Stimulated activated CD4-positive, alpha-beta T cell treated with anti-CD3 and anti-CD28 coated beads, Interleukin-1b, Interleukin-23, amount 100 ng/mL, for 48 hours (primary cell): ENCODE measurements around the gene SEMA3G.

Experiments used
- DNase-seq: peaks from one replicate; pipeline ENCODE4 v3.0.0-alpha.2; 2020

The SEMA3G gene

DNA sequence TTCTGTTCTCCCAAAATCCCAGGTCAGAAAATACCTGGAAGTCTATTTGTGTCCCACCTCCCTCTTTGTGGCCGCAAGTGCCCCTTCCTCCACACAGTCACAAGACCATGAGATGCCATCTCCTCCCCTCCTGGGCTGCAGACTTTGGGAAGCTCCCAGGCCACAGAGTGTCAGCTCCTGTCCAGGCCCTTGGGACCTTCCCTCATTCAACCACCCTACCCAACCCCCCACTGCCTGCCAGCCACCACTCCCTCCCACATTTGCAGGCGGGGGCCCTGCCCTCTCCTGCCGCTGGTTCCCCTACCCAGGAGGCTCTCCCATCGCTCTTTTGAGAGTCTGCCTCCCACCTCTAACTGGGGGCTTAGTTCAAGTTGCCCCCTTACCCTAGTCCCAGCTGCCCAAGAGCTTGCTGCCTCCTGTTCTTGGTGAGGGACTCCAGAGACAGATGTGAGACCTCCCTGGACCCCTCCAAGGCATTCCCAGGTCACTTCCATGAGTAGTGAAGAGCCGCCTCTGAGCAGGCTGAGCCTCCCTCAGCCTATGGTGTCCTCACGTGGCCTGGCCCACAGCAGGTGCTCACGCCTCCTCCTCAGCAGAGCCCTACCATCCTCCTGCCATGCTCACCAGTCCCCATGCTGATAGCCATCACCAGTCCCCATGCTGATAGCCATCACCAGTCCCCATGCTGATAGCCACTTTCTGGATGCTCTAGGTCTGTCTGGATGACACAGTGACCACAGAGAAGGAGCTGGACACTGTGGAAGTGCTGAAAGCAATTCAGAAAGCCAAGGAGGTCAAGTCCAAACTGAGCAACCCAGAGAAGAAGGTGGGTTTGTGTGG, 34.4 kb upstream of the SEMA3G start:
- DNase-seq = no peak

DNA sequence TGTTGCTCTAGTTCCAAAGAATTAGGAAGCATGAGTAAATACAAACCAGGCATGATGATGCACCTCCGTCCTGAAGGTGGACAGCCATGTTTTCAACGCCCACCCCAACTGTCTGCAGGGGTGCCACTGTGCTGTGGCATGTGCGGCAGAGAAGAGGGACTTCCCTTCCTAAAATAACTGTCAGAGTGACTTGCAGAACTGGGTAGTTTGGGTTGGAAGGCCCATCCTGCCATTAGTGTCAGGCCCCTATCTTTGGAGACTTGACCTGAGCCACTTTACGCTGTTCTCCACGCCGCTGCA, 32.8 kb upstream of the SEMA3G start:
- DNase-seq = no peak

DNA sequence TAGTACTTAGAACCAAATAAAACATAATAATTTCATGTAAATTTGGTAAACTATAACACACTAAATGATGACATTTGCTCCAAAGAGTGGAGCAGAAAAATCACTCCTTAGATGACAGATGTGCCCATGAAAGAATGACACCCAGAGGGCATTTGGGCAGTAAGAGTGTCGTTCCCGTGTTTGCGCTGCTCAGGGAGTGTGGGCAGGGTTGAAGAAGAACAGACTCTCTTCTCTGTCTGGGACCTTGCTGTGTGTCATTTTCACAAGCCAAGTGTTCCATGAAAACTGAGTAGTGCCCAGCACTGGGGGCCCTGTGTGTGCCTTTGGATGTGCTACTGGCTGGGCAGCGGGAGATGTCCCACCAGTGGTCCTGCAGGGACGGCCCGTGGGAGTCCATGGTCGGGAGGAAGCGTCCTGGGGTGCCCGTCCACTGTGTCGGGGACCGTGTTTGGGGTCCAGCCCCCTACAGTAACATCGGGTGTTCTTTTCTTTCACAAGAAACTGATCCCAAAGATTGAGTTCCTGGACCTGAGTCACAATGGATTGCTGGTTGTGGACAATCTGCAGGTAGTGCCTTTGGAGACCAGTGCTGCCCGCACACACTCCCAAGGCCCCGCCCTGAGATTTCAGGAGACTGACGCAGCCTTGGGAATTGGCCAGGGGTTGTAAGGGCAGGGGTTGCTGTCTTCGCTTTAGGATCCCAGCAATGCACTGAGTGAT, 32.3 kb upstream of the SEMA3G start:
- DNase-seq = no peak

DNA sequence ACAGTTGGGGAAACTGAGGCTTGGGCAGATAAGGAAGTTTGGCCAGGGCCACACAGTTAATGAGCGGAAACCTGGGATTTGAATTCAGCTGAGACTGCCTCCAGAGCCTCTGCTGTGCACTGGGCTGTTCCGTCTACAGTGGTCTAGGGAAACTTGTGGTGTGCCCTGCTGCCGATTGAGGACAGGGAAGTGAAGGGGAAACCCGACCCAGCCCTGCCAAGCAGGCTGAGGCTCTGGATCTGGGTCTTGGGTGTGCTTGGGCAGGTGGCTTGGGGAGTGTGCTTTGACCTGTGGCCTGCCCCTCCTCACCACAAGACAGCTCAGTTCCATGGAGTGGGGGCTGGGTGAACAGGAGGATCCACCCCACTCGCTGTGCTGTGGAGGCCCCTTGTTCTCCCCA, 28.1 kb upstream of the SEMA3G start:
- DNase-seq = no peak

DNA sequence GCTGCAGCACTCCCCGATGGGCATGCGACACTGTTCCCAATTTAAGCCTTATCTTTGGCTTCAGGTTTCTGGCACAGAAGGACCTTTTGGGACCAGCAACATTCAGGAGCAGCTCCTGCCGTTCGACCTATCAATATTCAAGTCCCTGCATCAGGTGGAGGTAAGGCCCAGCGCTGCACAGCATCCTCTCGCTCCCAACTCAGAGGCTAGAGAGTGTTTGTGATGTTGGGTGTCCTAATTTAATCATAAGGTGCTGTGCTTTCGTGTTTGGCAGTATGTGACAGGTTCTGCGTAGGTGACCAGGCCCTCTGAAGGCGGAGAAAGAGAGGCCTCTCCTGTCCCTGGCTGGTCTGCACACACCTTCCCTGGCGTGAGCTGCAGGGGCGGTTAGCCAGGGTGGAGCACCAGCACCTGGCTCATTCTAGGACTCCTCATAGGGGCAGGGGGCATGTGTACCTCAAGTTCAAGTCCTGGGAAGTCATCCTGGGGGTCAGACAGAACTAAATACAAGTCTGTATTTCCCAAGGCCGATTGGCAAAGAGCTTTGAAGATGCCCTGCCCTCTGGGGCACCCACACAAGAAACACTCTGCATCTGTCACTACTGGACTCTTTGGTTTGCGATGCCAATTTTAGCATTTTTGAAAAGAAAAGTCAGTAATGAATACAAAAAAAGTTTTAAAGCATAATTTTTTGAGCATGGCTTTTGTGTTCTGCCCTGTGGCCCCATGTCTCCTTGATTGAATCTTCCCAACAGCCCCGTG, 27.5 kb upstream of the SEMA3G start:
- no peak for DNase-seq

DNA sequence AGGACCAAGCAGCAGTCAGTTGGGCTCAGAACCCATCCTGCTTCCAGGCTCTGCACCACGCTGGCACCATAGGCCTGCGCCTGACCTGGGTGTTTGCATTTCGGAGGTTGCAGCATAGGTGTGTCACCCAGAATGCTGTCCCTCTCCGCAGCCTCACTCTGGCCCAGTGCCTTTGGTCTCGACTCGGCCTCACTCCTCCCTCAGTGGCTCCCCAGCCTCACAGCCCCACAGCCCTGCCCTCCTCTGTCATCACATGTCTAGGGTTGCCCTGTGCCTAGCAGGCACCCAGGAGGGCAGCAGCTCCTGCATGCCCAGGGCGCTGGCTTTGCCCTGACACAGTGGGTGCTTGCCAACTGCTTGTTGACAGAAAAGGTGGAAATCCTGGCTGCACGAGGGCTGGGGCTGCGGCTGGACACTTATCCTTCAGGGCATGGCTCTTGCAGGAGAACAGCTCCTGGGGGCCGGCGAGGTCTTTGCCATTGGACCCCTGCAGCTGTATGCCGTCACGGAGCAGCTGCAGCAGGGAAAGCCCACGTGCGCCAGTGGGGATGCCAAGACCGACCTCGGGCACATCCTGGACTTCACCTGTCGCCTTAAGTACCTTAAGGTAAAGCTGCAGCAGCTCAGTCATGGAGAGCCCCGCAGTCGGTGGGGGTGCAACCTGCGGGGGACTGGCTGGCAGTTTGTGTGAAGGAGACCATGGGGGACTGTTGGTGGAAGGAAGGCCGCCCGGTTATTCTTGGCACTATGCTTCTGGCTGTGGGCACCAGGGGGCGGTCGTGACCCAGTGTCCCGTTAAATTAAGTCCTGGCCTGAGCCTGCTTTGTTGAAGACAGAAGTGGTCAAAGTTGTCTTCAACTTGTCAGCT, 26.7 kb upstream of the SEMA3G start:
- DNase-seq = no peak

DNA sequence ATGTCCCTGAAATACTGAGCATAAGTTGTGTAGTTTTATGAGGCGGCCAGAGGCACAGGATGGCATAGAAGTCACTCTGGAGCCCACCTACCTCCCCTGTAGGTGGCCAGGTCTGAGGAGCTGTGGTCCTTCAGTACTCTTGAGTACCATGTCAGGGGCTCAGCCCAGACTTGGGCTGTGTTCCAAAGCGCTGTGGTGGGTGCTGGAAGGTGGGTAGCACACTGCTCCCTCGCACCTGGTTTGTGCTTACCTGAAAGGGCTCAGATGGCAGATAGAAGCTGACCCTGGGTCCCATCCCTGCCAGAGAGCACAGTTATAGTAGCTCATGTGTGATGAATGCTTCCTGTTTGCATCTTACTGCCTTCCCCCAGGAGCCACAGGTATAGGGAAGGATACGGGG, 26.0 kb upstream of the SEMA3G start:
- DNase-seq = no peak

DNA sequence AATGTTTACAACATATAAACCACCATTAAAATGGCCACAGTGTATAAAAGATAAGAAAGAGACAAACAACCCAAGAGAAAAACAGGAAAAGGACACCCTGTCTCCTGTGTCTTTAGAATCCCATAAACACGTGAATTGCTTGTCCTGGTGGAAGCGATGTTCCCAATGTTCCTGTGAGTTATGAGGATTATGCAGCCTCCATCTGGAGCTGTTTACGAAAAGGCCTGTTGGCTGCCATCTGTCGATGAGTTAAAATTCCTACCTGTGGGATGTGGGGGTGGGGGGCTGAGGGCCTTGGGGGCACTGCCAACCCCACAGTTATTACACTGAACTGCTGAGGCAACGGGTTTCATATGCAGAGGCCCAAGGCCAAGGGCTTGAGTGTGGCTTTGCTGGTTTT, 24.1 kb upstream of the SEMA3G start:
- DNase-seq = no peak

DNA sequence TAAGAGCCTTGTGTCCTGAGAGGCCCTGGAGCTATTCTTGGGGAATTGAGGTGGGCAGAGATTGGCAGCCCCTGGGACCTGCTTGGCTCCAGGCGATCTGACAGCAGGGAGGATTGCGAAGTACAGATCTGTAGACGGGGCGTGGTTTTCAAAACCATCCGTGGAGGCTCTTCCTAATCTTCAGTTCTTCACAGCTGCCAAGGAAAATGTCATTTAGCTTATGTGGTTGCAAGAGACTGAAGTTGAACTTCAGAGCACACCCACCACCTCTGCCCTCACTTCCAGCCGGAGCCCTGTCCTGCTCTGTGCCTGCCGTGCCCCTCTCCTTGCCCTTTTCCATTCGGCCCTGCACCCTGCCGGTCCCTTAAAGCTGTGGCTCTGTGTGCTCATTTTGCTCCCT, 23.4 kb upstream of the SEMA3G start:
- no peak for DNase-seq

DNA sequence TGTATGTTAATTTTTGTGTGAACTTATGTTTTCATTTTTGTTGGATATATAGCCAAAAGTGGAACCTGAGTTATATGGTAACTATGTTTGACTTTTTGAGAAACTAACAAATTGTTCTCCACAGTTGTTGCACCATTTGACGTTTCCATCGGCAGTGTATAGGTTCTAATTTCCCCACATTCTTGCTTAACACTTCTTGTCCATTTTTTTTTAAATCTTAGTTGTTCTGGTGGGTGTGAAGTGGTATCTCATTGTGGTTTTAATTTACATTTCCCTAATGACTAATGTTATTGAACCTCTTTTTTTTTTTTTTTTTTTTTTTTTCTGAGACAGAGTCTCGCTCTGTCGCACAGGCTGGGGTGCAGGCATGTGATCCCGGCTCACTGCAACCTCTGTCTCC, 18.5 kb upstream of the SEMA3G start:
- DNase-seq = no peak

DNA sequence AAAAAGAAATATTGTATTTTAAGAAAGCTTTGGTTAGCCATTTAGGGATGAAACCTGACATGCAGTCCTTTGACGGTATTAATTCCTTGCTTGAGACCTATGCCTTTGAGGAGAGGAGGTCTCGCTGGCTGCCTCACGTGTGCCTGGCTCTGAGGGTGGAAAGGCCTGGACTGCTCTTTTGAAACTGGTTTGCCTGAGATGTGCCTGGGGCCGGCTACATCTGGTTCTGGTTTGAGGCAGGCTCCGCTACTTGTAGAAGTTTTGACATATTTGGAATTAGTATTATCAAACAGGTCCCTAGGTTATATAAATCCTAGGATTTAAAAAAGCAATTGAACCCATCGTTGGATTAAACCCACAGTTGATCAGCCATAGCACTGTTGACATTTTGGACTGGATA, 17.0 kb upstream of the SEMA3G start:
- no peak for DNase-seq

DNA sequence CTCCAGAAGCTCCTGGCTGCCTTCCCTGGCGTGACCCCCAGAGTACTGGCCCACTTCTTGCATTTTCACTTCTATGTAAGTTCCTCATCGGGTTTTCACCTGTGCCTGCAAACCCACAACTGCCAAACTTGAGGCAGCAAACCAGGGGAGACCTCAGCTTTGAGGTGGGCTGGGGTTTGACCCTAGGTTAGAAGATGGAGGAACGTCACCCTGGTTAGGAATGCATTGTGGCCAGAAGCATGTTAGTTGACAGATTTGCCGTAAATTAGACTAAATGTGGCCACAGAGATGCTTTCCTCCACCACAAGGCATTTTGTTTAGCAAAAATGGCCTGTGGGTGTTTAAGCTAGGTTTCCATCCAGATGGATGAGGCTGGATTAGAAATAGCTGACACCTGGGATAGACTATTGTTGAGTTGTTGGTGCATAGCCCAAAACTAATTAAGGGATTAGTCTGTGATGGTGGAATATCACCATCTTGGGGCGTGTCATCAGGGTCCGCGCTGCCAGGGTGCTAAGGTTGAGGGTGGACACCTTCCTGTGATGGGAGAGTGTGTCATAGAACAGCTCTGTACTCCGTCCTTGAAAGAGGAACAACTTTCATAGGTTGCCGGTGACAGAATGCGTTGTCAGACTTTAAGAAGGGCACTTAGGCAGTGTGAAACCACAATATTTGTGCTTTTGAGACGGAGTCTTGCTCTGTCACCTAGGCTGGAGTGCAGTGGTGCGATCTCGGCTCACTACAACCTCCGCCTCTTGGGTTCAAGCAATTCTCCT, 14.1 kb upstream of the SEMA3G start:
- DNase-seq = no peak

DNA sequence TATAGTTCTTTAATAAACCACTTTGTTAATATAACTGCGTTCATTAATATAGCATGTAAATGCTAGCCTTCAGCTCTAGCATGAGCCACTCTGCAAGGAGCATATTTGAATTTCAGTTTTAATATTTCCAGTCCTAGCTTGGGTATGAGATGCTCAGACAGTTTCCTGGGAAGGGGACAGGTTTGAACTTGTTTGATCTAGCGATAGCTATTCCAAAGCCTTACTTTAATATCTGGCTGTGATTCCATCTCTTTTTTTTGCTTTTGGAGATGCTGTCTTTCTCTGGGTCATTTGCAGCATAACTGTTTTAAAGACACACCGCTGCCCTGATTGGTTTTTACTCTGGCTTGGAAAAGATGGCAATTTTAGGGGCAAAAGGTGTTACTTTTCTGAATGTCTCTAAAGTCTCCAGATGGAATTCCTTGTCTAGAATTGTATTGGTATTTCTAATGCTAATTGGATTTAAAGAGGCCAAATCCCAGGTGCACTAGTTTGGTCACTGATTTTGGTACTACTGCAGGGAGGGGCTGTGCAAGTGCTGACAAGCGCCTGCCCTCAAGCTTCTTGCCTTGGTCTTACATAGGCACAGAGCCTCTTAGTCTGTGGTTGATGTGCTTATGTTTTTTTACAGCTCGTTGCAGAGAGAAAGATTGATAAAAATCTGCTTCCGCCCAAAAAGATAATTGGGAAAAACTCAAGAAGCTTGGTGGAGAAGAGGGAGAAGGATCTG, 13.3 kb upstream of the SEMA3G start:
- DNase-seq = no peak

DNA sequence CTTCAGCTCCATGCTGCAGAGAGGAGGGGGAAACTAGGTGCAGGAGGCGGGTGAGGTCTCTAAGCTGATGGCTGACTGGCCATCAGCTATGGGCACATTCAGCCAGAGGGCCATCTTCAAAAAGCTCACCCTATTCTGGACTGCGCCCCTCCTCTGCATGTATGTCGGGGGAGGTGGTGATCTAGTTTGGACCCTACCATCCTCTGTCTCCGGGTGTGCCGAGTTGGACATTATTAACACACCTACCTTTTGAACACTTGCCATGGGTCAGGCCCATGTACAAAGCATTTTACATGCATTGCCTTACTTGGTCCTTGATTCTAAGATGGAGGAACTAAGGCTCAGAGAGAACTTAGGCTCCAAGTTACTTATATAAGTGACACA, 11.9 kb upstream of the SEMA3G start:
- DNase-seq = no peak

DNA sequence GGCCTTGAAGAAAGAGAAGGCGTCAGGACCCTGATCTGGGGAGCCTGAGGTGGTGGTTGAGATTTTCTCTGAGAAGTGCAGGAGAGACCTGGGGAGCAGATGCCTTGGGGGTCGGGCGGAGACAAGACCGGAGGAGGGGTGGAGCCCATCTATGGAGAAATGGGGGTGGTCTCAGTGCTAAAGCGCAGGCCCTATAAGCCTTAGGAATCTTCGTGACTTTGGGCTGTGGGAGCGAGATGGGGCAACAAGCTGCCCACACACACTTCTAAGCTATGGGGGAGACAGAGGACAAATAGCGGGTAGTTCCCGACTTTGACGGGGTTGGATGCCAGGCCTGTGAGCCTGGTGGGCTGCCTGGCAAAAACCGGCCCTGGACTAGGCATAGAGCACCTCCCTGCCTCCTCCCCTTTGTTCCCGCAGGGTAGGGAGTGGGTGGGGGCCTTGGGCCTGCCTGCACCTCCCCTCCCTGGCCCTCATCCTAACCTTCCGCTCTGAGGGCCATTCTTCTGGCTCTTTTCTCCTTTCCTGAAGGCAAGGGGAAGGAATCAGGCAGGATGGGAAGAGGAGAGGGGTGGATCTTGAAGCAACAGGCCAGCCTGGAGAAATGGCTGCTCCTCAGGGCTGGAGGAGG, 11.4 kb upstream of the SEMA3G start:
- DNase-seq = no peak

DNA sequence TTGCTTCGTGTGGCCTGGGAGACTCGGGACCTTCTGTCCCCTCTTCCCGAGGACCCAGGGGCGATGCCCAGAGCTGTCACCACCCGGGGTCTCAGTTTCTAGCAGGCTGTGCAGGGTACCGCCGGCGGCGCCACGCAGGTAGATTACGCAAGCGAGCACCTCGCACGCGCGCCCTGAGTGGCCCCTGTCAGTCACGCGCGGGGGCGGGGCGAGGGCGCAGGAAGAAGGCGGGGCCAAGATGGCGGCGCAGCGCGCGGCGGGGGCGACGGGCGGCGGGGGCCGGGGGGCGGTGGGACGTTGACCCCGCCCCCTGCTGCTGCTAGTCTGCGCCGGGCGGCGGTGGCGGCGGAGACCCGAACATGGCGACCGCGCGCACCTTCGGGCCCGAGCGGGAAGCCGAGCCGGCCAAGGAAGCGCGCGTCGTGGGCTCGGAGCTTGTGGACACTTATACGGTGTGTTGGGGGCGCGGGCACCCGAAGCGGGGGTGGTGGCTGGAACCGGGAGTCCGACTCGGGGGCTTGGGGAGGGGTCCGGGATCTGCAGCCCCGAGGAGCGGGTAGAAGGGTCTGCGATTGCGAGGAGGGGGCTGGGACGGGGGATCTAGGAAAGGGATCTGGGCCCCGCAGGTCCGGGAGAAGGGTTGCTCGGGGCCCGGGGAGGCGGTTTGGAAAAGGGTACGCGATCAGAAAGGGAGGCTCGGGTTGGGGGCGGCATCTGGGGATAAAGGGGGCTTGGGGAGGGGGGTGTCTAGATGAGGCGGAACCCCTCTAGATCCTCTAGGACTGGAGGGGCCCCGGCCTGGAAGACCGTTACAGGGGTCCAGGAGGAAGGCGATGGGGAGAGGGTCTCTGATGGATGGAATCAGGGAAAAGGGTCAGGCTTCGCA, 10.6 kb upstream of the SEMA3G start, which contains the start of gene NISCH:
Gene NISCH, plus strand, starts transcription at position 322 of the 886 bp plus-strand sequence. Its CDS starts 38 bp downstream, at position 360.
- peak; percentile 94 for DNase-seq

DNA sequence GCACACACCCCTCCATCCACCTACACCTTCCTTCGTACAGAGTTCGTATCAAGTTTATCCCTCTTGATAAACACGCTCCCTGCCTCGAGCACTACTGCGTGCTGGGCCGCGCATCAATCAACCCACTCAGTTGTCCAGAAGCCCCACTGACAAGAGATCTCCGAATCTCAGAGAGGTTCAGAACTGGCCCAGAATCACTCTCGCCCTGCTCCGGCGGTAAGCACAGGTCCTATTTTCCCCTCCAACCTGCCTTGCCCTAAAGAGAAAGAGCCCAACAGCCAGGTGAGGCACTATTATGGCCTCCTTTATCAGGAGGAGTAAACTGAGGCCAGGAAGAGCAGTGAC, 10.0 kb upstream of the SEMA3G start:
- no peak for DNase-seq

DNA sequence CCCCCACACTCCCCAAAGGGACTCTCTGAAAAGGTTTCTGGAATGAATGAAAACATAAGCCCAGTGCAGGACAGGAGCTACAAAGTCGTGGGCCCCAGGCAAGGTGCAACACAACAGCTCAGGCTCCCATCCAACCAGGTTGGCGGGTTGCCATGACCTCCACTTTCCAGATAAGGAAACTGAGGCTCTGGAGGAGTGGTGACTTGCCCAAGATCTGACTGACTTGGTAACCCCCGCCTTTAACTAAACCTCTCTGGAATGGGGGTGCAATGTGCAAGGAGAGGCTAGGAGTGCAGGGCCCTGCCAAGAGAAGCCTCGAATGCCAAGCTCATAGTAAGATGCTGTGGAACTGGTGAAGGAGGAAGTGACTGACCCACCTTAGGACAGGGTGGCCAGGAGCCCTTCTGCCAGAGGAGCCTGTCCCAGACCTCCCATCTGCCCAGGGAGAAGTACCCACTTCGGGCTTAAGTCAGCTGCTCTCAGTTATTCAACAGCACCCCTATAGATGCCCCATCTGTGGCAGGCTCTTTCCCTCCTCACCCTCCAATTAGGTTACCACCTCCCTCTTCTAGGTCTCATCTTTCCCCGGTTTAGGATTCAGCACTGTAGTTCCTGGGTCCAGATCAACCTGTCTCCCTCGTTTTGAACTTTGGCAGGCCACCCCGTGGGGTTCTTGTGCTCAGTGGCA, 9.5 kb upstream of the SEMA3G start:
- DNase-seq = no peak
